Neuronal stem cell (in vitro differentiated cells): ENCODE results near the gene SIVA1.
A peak's percentile ranks its signal among the peaks of the same experiment; 100 is the strongest.

Source experiments
- DNase-seq: peaks from one replicate; pipeline ENCODE4 v3.0.0-alpha.2; 2013; ENCODE audit warnings: low spot score
- H2AFZ ChIP-seq: one replicate; pipeline ENCODE4 v1.6.1; 2013; ENCODE audit warnings: mild to moderate bottlenecking, low read length, inconsistent platforms
- H2AK5ac ChIP-seq: 2 replicates; pipeline ENCODE4 v1.6.1; 2013; ENCODE audit warnings: low read depth, mild to moderate bottlenecking, inconsistent platforms, low read length, moderate library complexity, mixed read lengths
- H2BK120ac ChIP-seq: 2 replicates; pipeline ENCODE4 v1.6.1; 2013; ENCODE audit warnings: low read depth, mild to moderate bottlenecking, inconsistent platforms, low read length, moderate library complexity, mixed read lengths
- H2BK12ac ChIP-seq: one replicate; pipeline ENCODE4 v1.6.1; 2013; ENCODE audit warnings: low read length, inconsistent platforms
- H2BK15ac ChIP-seq: 2 replicates; pipeline ENCODE4 v1.6.1; 2013; ENCODE audit warnings: mild to moderate bottlenecking, low read length, inconsistent platforms, mixed read lengths
- H2BK5ac ChIP-seq: one replicate; pipeline ENCODE4 v1.6.1; 2013; ENCODE audit warnings: inconsistent platforms, mild to moderate bottlenecking, low read length, moderate library complexity
- H3K14ac ChIP-seq: one replicate; pipeline ENCODE4 v1.6.1; 2013; ENCODE audit warnings: low read length, inconsistent platforms
- H3K18ac ChIP-seq: 2 replicates; pipeline ENCODE4 v1.6.1; 2013; ENCODE audit warnings: low read length, inconsistent platforms
- H3K23ac ChIP-seq: 2 replicates; pipeline ENCODE4 v1.6.1; 2013; ENCODE audit warnings: low read depth, mild to moderate bottlenecking, mixed read lengths, low read length, inconsistent platforms; ENCODE audit not compliant: poor library complexity
- H3K27ac ChIP-seq: replicated peaks from 3 replicates; pipeline ENCODE4 v1.5.1; 2013; ENCODE audit warnings: low read length, inconsistent platforms
- H3K27me3 ChIP-seq, 3 experiments: 2 replicates each; pipeline ENCODE4 v1.6.1; 2013; ENCODE audit warnings: low read length in 3 of 3, mild to moderate bottlenecking in 2 of 3, inconsistent platforms in 1 of 3, low read depth in 1 of 3, mixed read lengths in 1 of 3, moderate library complexity in 1 of 3; ENCODE audit not compliant: control insufficient read depth in 3 of 3, insufficient read depth in 3 of 3
- H3K36me3 ChIP-seq, 2 donors: replicated peaks in 1 of 2; 2 replicates each; pipeline ENCODE4 v1.6.1; 2013; ENCODE audit warnings: low read length in 2 of 2; ENCODE audit not compliant: control insufficient read depth in 2 of 2, insufficient read depth in 2 of 2
- H3K4ac ChIP-seq: 2 replicates; pipeline ENCODE4 v1.6.1; 2013; ENCODE audit warnings: inconsistent platforms, mild to moderate bottlenecking, low read length, moderate library complexity
- H3K4me1 ChIP-seq, 2 donors: 1 replicate in 1 of 2; 2 replicates in 1 of 2; pipeline ENCODE4 v1.6.1; 2013; ENCODE audit warnings: low read length in 2 of 2, low read depth in 1 of 2; ENCODE audit not compliant: control insufficient read depth in 2 of 2, insufficient read depth in 1 of 2
- H3K4me2 ChIP-seq: one replicate; pipeline ENCODE4 v1.6.1; 2013; ENCODE audit warnings: mild to moderate bottlenecking, low read length, inconsistent platforms; ENCODE audit not compliant: insufficient read depth, poor library complexity, severe bottlenecking
- H3K4me3 ChIP-seq, 2 donors: 2 replicates each; pipeline ENCODE4 v1.5.1; 2013; ENCODE audit warnings: low read length in 2 of 2, mild to moderate bottlenecking in 2 of 2, inconsistent platforms in 1 of 2, moderate library complexity in 1 of 2
- H3K79me1 ChIP-seq: one replicate; pipeline ENCODE4 v1.6.1; 2013; ENCODE audit warnings: low read depth, mild to moderate bottlenecking, inconsistent platforms, low read length, moderate library complexity
- H3K9ac ChIP-seq: one replicate; pipeline ENCODE4 v1.6.1; 2013; ENCODE audit warnings: mild to moderate bottlenecking, low read depth, low read length, inconsistent platforms; ENCODE audit not compliant: poor library complexity
- H3K9me3 ChIP-seq, 2 donors: replicated peaks in 1 of 2; 2 replicates each; pipeline versions ENCODE3 to v1.6.1; 2013; ENCODE audit warnings: low read length in 2 of 2, mild to moderate bottlenecking in 2 of 2, inconsistent platforms in 1 of 2, low read depth in 1 of 2, mixed read lengths in 1 of 2, moderate library complexity in 1 of 2; ENCODE audit not compliant: control insufficient read depth in 2 of 2, insufficient read depth in 1 of 2
- H4K8ac ChIP-seq: one replicate; pipeline ENCODE4 v1.6.1; 2013; ENCODE audit warnings: low read depth, mild to moderate bottlenecking, inconsistent platforms, low read length, moderate library complexity
- H4K91ac ChIP-seq: one replicate; pipeline ENCODE4 v1.6.1; 2013; ENCODE audit warnings: low read length, low read depth, mild to moderate bottlenecking, inconsistent platforms; ENCODE audit not compliant: poor library complexity
- WGBS, 2 donors: extraction: QIAGEN DNeasy Blood & Tissue Kit; methylation state at CpG; one replicate each; pipeline ENCODE4 v1.1.7; 2013; ENCODE audit warnings: missing lambda C conversion rate in 2 of 2, mixed read lengths in 1 of 2; ENCODE audit not compliant: insufficient read length in 2 of 2, insufficient replicate concordance in 1 of 2; ENCODE audit errors: extremely low coverage in 2 of 2; 5-methylcytosine and 5-hydroxymethylcytosine counted together

Gene SIVA1

DNA sequence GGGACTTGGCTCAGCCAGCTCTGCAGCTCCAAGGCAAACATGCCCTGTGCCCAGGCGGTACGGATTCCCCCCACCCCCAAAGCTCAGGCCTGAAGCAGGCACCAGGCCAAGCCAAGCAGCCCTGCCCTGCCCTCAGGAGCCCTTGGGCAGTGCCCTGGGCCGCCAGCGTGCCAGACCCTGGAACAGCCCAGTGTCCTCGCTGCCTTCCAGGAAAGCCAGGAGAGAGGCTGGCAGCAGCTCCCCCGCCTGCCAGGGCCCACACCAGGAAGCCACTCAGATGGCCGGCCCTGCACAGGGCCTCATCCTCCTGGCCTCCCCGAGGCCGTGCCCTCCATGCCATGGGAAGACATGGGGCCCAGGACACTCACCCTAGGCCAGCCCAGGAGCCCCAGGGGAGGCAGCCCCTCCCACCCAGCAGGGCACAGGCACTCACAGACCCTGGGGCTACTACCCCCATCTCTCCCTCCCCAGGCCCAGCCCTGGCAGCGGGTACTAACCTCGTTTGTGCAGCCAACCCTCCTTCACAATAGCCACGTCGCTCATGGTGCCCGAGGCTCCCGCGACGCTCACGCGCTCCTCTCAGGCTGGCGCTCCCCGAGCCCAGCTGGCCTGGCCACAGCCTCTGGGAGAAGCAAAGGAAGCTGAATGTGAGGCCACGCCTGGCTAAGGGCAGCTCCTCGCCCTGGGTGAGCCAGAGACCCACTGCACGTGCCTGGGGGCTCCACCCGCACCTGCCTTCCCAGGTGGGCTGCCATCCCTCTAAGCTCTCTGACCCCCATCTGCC is 39.3 kb downstream of the SIVA1 start:
- Histone ChIP-seq H3K27ac (no peak overlapping the region), H2AFZ (no peak overlapping the region), H3K79me1 (peaks cover 46% of the 10 kb centered on the region), H2BK12ac (no peak overlapping the region), H4K91ac (no peak overlapping the region), H3K18ac (peak overlapping the region; percentile 38), H3K9me3 (no peaks in the 10 kb centered on the region), H2AK5ac (no peak overlapping the region), H3K36me3 (peaks cover 17 to 64% of the 10 kb centered on the region in 2 donors), H2BK120ac (no peak overlapping the region), H3K14ac (no peak overlapping the region), H3K4me2 (no peak overlapping the region), H3K9ac (peak overlapping the region; percentile 80), H2BK15ac (no peak overlapping the region), H4K8ac (peak overlapping the region; percentile 43), H3K4me3 (no peak overlapping the region), H3K23ac (peak overlapping the region; percentile 31), H3K27me3 (peaks cover 0 to 15% (median 8%) of the 10 kb centered on the region in 3 experiments), H3K4ac (no peak overlapping the region), H3K4me1 (peaks cover 19 to 31% of the 10 kb centered on the region in 2 donors), H2BK5ac (peak overlapping the region; percentile 75)
- no peak for DNase-seq
- WGBS, 2 donors: no CpG with 5 or more reads among the region's 25 CpGs

DNA sequence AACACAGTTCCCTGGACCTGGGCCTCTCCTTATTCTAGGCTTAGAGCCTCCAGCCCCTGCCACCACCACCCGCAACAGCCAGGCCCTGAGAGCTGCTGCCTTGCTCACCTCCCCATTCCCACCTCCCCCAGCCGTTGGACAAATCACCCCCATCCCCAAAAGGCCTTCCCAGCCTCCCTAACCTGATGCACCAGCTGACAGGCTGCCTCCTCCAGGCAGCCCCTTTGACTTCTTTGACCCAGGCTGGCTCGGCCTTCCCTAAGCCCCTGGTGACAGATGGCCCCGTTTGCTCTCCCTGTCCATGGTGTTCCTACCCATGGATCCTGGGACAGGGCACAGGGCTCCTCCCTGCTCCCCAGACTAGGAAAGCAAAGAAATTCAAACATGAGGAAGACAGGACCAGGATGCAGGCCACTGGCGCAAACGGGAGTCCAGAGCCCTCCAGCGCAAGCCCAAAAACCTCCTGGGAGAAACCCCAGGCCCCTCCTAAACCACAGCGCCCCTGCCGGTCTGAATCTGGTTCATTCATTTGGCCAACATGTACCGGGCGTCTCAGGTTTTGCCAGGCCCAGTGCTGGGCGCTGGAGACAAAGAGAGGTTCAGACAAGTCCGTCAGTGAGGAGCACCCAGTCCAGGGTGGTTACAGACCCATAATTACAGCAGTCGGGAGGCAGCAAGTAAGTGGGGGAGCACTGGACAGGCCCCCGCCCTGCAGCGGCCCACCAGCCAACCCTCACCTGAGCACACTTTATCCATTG is 40.2 kb downstream of the SIVA1 start:
- H3K14ac ChIP-seq: no peak overlapping the region
- H3K79me1 ChIP-seq: peaks cover 43% of the 10 kb centered on the region
- H4K8ac ChIP-seq: no peak overlapping the region
- no peak overlapping the region for H2AK5ac ChIP-seq
- no peak overlapping the region for H2AFZ ChIP-seq
- H3K23ac ChIP-seq: no peak overlapping the region
- peak overlapping the region; percentile 12 for H3K4me2 ChIP-seq
- peak overlapping the region in 1 of 2 donors; percentile 6 for H3K4me3 ChIP-seq
- H3K27me3 ChIP-seq: peaks cover 0 to 24% (median 16%) of the 10 kb centered on the region in 3 experiments
- DNase-seq: no peak
- WGBS, 2 donors: no CpG with 5 or more reads among the region's 16 CpGs
- no peak overlapping the region for H3K27ac ChIP-seq
- H3K4ac ChIP-seq: no peak overlapping the region
- H4K91ac ChIP-seq: no peak overlapping the region
- H3K9ac ChIP-seq: peak overlapping the region; percentile 50
- H3K36me3 ChIP-seq: peaks cover 17 to 56% of the 10 kb centered on the region in 2 donors
- no peaks in the 10 kb centered on the region for H3K9me3 ChIP-seq
- H2BK5ac ChIP-seq: peak overlapping the region; percentile 24
- H2BK120ac ChIP-seq: no peak overlapping the region
- H3K18ac ChIP-seq: peak overlapping the region; percentile 38
- H3K4me1 ChIP-seq: peaks cover 19 to 39% of the 10 kb centered on the region in 2 donors
- H2BK12ac ChIP-seq: no peak overlapping the region
- no peak overlapping the region for H2BK15ac ChIP-seq

DNA sequence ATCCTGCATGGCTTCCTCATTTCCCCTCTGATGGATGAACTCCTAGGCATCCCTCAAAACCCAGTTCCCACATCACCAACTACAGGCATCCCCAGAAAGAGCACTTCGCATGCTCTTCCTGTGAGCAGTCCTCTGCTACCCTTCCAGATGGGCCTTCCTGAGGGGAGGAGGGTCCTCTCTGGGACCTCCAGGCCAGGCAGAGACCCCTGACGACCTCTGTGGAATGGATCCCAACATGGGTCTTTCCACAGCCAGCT is 40.7 kb downstream of the SIVA1 start:
- H3K4ac ChIP-seq: no peak overlapping the region
- peak overlapping the region; percentile 12 for H3K4me2 ChIP-seq
- H2BK12ac ChIP-seq: no peak overlapping the region
- H2AK5ac ChIP-seq: peak overlapping the region; percentile 59
- H2BK120ac ChIP-seq: no peak overlapping the region
- H2BK15ac ChIP-seq: no peak overlapping the region
- H2BK5ac ChIP-seq: no peak overlapping the region
- H2AFZ ChIP-seq: no peak overlapping the region
- peaks cover 38% of the 10 kb centered on the region for H3K79me1 ChIP-seq
- no peak overlapping the region for H3K27ac ChIP-seq
- peak overlapping the region in 1 of 2 donors; percentile 80 for H3K4me3 ChIP-seq
- H3K9ac ChIP-seq: no peak overlapping the region
- H3K18ac ChIP-seq: peak overlapping the region; percentile 46
- H3K23ac ChIP-seq: no peak overlapping the region
- WGBS, 2 donors: no CpG with 5 or more reads among the region's 2 CpGs
- no peaks in the 10 kb centered on the region for H3K9me3 ChIP-seq
- H3K36me3 ChIP-seq: peaks cover 17 to 51% of the 10 kb centered on the region in 2 donors
- no peak for DNase-seq
- peaks cover 19 to 39% of the 10 kb centered on the region in 2 donors for H3K4me1 ChIP-seq
- no peak overlapping the region for H4K91ac ChIP-seq
- peaks cover 0 to 29% (median 21%) of the 10 kb centered on the region in 3 experiments for H3K27me3 ChIP-seq
- no peak overlapping the region for H3K14ac ChIP-seq
- H4K8ac ChIP-seq: no peak overlapping the region

DNA sequence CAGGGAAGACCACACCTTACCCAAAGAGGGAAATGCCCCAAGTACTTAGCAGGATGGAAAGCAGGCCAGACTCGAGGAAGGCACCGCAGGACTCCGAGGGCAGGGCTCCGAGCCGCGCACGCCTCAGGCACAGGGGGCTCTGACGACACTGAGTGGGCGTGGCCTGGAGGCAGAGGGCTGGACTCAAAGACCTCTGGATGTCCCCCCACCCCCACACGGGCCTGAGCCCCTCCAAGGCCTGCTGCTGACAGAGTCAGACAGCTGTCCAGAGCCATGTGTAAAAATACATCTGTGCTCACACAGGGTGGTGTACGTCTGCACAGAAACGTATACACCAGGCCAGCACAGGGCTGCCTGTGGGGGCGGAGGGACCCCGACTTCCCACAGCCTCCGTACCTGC is 41.2 kb downstream of the SIVA1 start:
- H3K4ac ChIP-seq: no peak overlapping the region
- peaks cover 19 to 39% of the 10 kb centered on the region in 2 donors for H3K4me1 ChIP-seq
- H3K27me3 ChIP-seq: peaks cover 0 to 33% (median 26%) of the 10 kb centered on the region in 3 experiments
- H3K36me3 ChIP-seq: peaks cover 17 to 46% of the 10 kb centered on the region in 2 donors
- H3K27ac ChIP-seq: no peak overlapping the region
- no peak overlapping the region for H4K8ac ChIP-seq
- H3K9ac ChIP-seq: peak overlapping the region; percentile 73
- H2AK5ac ChIP-seq: peak overlapping the region; percentile 59
- H2BK12ac ChIP-seq: no peak overlapping the region
- no peak for DNase-seq
- H3K4me3 ChIP-seq: peak overlapping the region; percentile 80 to 89
- no CpG with 5 or more reads among the region's 15 CpGs for WGBS, 2 donors
- no peak overlapping the region for H2BK120ac ChIP-seq
- H2BK5ac ChIP-seq: no peak overlapping the region
- peak overlapping the region; percentile 90 for H3K4me2 ChIP-seq
- no peak overlapping the region for H2BK15ac ChIP-seq
- no peak overlapping the region for H3K14ac ChIP-seq
- H4K91ac ChIP-seq: no peak overlapping the region
- H3K18ac ChIP-seq: no peak overlapping the region
- H3K9me3 ChIP-seq: no peaks in the 10 kb centered on the region
- peaks cover 38% of the 10 kb centered on the region for H3K79me1 ChIP-seq
- H2AFZ ChIP-seq: no peak overlapping the region
- peak overlapping the region; percentile 46 for H3K23ac ChIP-seq
